Gastrocnemius medialis (tissue), 4 donors: ENCODE data around the gene ZNF141. TPM values are rescaled to one million over a fixed set of nuclear protein-coding genes. Genes with fewer than 3 reads are reported as not detected.

Experiments
- ATAC-seq, 2 donors: fragments of 150-250 bp; one replicate each; pipeline ENCODE4 v1.9.1; 2016
- DNase-seq, 2 donors: peaks; one replicate each; pipeline ENCODE4 v3.0.0-alpha.2; 2019
- H3K27ac ChIP-seq, 4 donors: fragments of 200-600 bp; sonication (generic); 1 replicate in 1 of 4; 2 replicates in 3 of 4; pipeline ENCODE4 v1.5.1; 2016 to 2018; ENCODE audit warnings: mild to moderate bottlenecking in 2 of 4, moderate library complexity in 1 of 4
- H3K27me3 ChIP-seq, 3 donors: fragments of 200-600 bp; sonication (generic) in 2 of 3; 1 replicate in 1 of 3; 2 replicates in 2 of 3; pipeline versions ENCODE4 v1.5.1 to v1.6.0; 2016 to 2019; ENCODE audit warnings: mild to moderate bottlenecking in 1 of 3, moderate library complexity in 1 of 3
- H3K36me3 ChIP-seq, 2 donors: fragments of 200-600 bp; sonication (generic) in 1 of 2; one replicate each; pipeline ENCODE4 v1.5.1; 2017 to 2018
- H3K4me1 ChIP-seq, 2 donors: fragments of 200-600 bp; sonication (generic) in 1 of 2; one replicate each; pipeline ENCODE4 v1.5.1; 2016 to 2017; ENCODE audit warnings: mild to moderate bottlenecking in 2 of 2
- H3K4me3 ChIP-seq, 4 donors: fragments of 200-600 bp; sonication (generic) in 3 of 4; 1 replicate in 1 of 4; 2 replicates in 3 of 4; pipeline ENCODE4 v1.5.1; 2016 to 2019; ENCODE audit warnings: mild to moderate bottlenecking in 2 of 4
- H3K9me3 ChIP-seq, 3 donors: fragments of 200-600 bp; sonication (generic) in 2 of 3; 1 replicate in 1 of 3; 2 replicates in 2 of 3; pipeline ENCODE4 v1.5.1; 2016 to 2019
- CTCF ChIP-seq, 5 experiments: fragments of 450-650 bp in 3 of 5; fragments of 200-600 bp in 2 of 5; sonication (generic) in 2 of 5; IDR thresholded peaks in 4 of 5; conservative IDR thresholded peaks in 1 of 5; 1 replicate in 4 of 5; 2 replicates in 1 of 5; pipeline ENCODE4 v1.5.1; 2016 to 2019; ENCODE audit warnings: antibody characterized with exemption in 5 of 5, mild to moderate bottlenecking in 3 of 5, moderate library complexity in 3 of 5
- POLR2A ChIP-seq, 2 donors: fragments of 450-650 bp; IDR thresholded peaks; one replicate each; pipeline ENCODE4 v1.6.1; 2017; ENCODE audit warnings: antibody characterized with exemption in 2 of 2, mild to moderate bottlenecking in 2 of 2, moderate library complexity in 2 of 2
- in situ Hi-C, 4 donors: fragments of 200-750 bp; cut with MboI; loops; one replicate each; pipeline versions ENCODE4 v1.15.0 to v1.8.0; 2017; ENCODE audit warnings: low sequenced_read_pairs in 4 of 4
- intact Hi-C: fragments of 100-400 bp; cut with DNase I; formaldehyde crosslinking; loops from one replicate; pipeline ENCODE4 v1.15.1; 2023; ENCODE audit warnings: low total_unique reads
- total RNA-seq, 4 donors: library from RNA; depleted of rRNA; stranded (reverse); fragments of >200 nt; gene quantifications; one replicate each; pipeline versions ENCODE4 v1.1.0 to v1.2.3, GENCODE V29; 2016

The ZNF141 gene
- total RNA-seq, 4 donors from 2014 or later: 1.4 to 5.7 (median 2.0) TPM

GRCh38 chr4:304969-305680, 32.5 kb upstream of the ZNF141 start, which contains the start of gene ZNF732:
Gene ZNF732, minus strand, starts transcription at chr4:305474. Its CDS starts 164 bp downstream, at chr4:305310.
- ATAC-seq (no peak), DNase-seq (no peak)
- intact Hi-C loops (no loop called here), in situ Hi-C loops (no loop called here)
- Histone ChIP-seq H3K27me3 (peaks cover 0 to 33% (median 10%) of the 10 kb centered on the region in 3 donors), H3K27ac (no peak within 1 kb of the TSS), H3K4me3 (peak within 1 kb of the TSS in 3 of 4 donors; percentile 4 to 42 (median 17)), H3K9me3 (no peaks in the 10 kb centered on the region), H3K36me3 (no peaks in the 10 kb centered on the region), H3K4me1 (no peaks in the 10 kb centered on the region)
- TF ChIP-seq POLR2A (IDR thresholded peaks at IDR 0.05) (no peak), CTCF (IDR thresholded peaks at IDR 0.05 in 4 of 5, conservative IDR thresholded peaks at IDR 0.05 in 1 of 5) (no peak)

- no peak for DNase-seq
- H3K4me1 ChIP-seq: no peaks in the 10 kb centered on the region
- H3K9me3 ChIP-seq: no peaks in the 10 kb centered on the region
- H3K27ac ChIP-seq: no peak overlapping the region
- H3K4me3 ChIP-seq: no peak overlapping the region
- TF ChIP-seq POLR2A (IDR thresholded peaks at IDR 0.05) (no peak), CTCF (IDR thresholded peaks at IDR 0.05 in 4 of 5, conservative IDR thresholded peaks at IDR 0.05 in 1 of 5) (no peak)
- H3K27me3 ChIP-seq: peaks cover 0 to 33% (median 10%) of the 10 kb centered on the region in 3 donors
- intact Hi-C loops: no loop called here
- in situ Hi-C loops: no loop called here
- no peak for ATAC-seq
- no peaks in the 10 kb centered on the region for H3K36me3 ChIP-seq
Observed at GRCh38 chr4:306551-306961, 31.1 kb upstream of the ZNF141 start.

GRCh38 chr4:309807-310206, 27.8 kb upstream of the ZNF141 start:
- Histone ChIP-seq H3K9me3 (no peaks in the 10 kb centered on the region), H3K27me3 (peaks cover 0 to 16% (median 9%) of the 10 kb centered on the region in 3 donors), H3K27ac (no peak overlapping the region), H3K4me1 (no peaks in the 10 kb centered on the region), H3K4me3 (no peak overlapping the region), H3K36me3 (no peaks in the 10 kb centered on the region)
- in situ Hi-C loops (no loop called here), intact Hi-C loops (no loop called here)
- ATAC-seq (no peak), DNase-seq (no peak)
- TF ChIP-seq POLR2A (IDR thresholded peaks at IDR 0.05) (no peak), CTCF (IDR thresholded peaks at IDR 0.05 in 4 of 5, conservative IDR thresholded peaks at IDR 0.05 in 1 of 5) (no peak)

GRCh38 chr4:314296-314903, 23.2 kb upstream of the ZNF141 start:
- no peaks in the 10 kb centered on the region for H3K36me3 ChIP-seq
- intact Hi-C loops: no loop called here
- no peak overlapping the region for H3K4me3 ChIP-seq
- TF ChIP-seq CTCF (IDR thresholded peaks at IDR 0.05 in 4 of 5, conservative IDR thresholded peaks at IDR 0.05 in 1 of 5) (no peak), POLR2A (IDR thresholded peaks at IDR 0.05) (no peak)
- ATAC-seq: no peak
- no peaks in the 10 kb centered on the region for H3K27me3 ChIP-seq
- H3K4me1 ChIP-seq: no peaks in the 10 kb centered on the region
- no peak overlapping the region for H3K27ac ChIP-seq
- H3K9me3 ChIP-seq: no peaks in the 10 kb centered on the region
- DNase-seq: no peak
- in situ Hi-C loops: no loop called here
